ENCODE data around the gene ME2.
"Not testable (repeated sequence)": the region's sequence is repeated elsewhere in the genome, so short reads cannot be mapped to it uniquely, and the experiment has no call there.

ME2 gene

DNA sequence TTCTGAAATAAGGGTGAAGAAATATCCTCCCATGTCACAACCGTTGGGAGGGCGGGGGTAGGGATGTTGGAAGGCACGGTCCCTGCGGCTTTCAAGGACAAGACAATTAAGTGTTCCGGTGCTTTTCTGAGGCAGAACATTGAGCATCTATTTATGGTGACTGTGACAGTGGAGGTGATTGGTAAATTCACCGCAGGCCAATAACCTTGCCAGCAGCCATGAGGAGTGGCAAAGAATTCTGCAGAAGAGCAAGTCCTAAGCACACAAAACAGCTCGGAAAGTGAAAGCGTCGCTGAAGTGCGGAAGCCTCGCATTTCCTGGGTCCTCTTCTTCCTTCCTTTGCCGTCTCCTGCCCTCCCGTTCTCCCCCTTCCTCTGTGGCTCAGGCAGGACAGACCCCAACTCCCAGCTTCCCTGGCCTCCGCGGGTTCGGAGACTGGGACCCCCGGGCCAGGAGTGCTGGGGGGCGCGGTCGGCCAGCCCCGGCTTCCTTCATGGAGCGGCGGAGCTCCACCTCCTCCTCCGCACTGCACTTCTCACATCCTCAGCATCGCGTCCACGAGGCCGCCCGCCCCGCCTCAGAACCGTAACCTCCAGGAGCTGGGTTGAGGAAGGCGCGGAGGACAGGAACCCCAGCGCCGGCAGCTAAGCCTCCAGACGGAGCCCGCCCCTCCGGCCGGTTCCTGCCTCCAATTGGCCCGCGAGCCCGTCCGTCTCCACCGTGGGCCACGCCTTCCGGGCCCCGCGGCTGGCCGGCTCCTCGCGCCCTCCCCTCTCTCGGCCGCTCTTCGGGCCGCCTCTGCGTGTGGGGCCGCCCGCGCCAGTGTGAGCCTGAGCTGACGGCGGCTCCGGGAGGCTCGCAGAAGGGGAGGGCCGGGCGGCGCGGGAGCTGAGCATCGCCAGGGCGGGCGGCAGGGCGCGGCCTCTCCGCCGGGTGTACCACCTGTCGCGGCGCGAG lies at the start of gene ME2:
Gene ME2, plus strand, starts transcription at position 774 of the 957 bp plus-strand sequence. CDS start 16,703 bp downstream, outside the sequence.
- peak; percentile 89 for DNase-seq (ENCODE audit: extremely low spot score)

DNA sequence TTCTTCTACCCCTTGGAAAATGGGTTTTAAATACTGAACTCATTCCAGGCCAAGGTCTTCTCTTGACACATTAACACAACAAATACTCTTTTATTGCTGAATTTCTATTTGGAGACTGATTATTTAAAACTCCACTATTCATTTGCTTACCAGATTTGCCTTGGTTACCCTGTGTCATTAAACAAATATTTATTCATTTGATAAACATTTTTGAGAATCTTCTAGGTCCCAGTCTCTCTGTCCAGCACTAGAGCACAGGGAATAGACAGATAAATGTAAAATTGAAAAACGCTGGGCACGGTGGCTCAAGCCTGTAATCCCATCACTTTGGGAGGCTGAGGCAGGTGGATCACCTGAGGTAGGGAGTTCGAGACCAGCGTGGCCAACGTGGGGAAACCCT lies 49.3 kb upstream of the ME2 start:
- ChIA-PET CTCF (no interaction called here), POLR2A (no interaction called here)
- no peak for DNase-seq (ENCODE audit: extremely low spot score)
- TF ChIP-seq ZNF384 (IDR thresholded peaks at IDR 0.05): no peak
- TF ChIP-seq HDGF (IDR thresholded peaks at IDR 0.05; ENCODE audit: borderline replicate concordance): no peak
- no peak for TF ChIP-seq FOXA1 (IDR thresholded peaks at IDR 0.05)
- TF ChIP-seq SUZ12 (IDR thresholded peaks at IDR 0.05): no peak
- no peak for TF ChIP-seq SP1 (IDR thresholded peaks at IDR 0.05)
- TF ChIP-seq, protein P1, sequence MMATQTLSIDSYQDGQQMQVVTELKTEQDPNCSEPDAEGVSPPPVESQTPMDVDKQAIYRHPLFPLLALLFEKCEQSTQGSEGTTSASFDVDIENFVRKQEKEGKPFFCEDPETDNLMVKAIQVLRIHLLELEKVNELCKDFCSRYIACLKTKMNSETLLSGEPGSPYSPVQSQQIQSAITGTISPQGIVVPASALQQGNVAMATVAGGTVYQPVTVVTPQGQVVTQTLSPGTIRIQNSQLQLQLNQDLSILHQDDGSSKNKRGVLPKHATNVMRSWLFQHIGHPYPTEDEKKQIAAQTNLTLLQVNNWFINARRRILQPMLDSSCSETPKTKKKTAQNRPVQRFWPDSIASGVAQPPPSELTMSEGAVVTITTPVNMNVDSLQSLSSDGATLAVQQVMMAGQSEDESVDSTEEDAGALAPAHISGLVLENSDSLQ (IDR thresholded peaks at IDR 0.05): no peak
- TF ChIP-seq L3MBTL2 (conservative IDR thresholded peaks at IDR 0.05): no peak
- no peak for TF ChIP-seq FOXK2 (IDR thresholded peaks at IDR 0.05)
- no peak for TF ChIP-seq LEF1 (IDR thresholded peaks at IDR 0.05; ENCODE audit: borderline replicate concordance)
- TF ChIP-seq TARDBP (IDR thresholded peaks at IDR 0.05): no peak
- TF ChIP-seq CTBP1 (IDR thresholded peaks at IDR 0.05; ENCODE audit: borderline replicate concordance): no peak
- TF ChIP-seq FOXM1 (IDR thresholded peaks at IDR 0.05; ENCODE audit: borderline replicate concordance): no peak
- TF ChIP-seq BHLHE40 (IDR thresholded peaks at IDR 0.05; ENCODE audit: borderline replicate concordance): no peak
- no peak for TF ChIP-seq ARNT (IDR thresholded peaks at IDR 0.05)
- no peak for TF ChIP-seq NFRKB (IDR thresholded peaks at IDR 0.05)

More for the DNA sequence above, at the start of gene ME2:
- POLR2A ChIA-PET: interaction anchor here (0.7 to 1.5 kb wide), 13 partner anchors 9 to 151 kb away, joined by 3 to 16 read pairs (median 4); partner anchors contain the start of genes ELAC1 and SMAD4
- no peak for TF ChIP-seq FOXA1 (IDR thresholded peaks at IDR 0.05)
- TF ChIP-seq, protein P1 (IDR thresholded peaks at IDR 0.05): peak; percentile 98
- CTCF ChIA-PET: no interaction called here

DNA sequence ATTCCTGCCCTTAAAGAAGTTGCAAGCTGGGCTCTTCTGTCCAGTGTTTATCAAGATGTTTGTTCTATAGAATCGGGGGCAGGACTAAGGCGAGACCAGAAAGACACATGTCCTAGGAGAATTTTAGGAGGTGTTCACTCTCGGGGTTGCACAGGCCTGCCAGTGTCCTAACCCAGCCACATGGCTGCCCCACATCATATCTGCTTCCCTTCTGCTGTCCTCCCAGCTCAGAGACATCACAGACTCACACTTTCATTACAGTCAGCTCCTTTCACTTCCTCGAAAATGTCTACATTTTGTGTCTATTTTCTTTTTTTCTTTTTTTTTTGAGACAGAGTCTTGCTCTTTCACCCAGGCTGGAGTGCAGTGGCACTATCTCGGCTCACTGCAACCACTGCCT lies 48.4 kb upstream of the ME2 start:
- no peak for DNase-seq (ENCODE audit: extremely low spot score)
- POLR2A ChIA-PET: no interaction called here
- CTCF ChIA-PET: interaction anchor here (0.6 kb wide), 1 partner anchor 45 kb away, joined by 4 read pairs; no protein-coding TSS in a partner anchor
- TF ChIP-seq, protein P1 (IDR thresholded peaks at IDR 0.05): no peak
- TF ChIP-seq ELF4 (IDR thresholded peaks at IDR 0.05): no peak
- no peak for TF ChIP-seq FOXA1 (IDR thresholded peaks at IDR 0.05)
- no peak for TF ChIP-seq LEF1 (IDR thresholded peaks at IDR 0.05; ENCODE audit: borderline replicate concordance)
- no peak for TF ChIP-seq ARNT (IDR thresholded peaks at IDR 0.05)
- TF ChIP-seq HDGF (IDR thresholded peaks at IDR 0.05; ENCODE audit: borderline replicate concordance): no peak
- no peak for TF ChIP-seq ZNF384 (IDR thresholded peaks at IDR 0.05)
- no peak for TF ChIP-seq FOXK2 (IDR thresholded peaks at IDR 0.05)
- TF ChIP-seq SP1 (IDR thresholded peaks at IDR 0.05): no peak
- TF ChIP-seq CTBP1 (IDR thresholded peaks at IDR 0.05; ENCODE audit: borderline replicate concordance): no peak
- TF ChIP-seq BHLHE40 (IDR thresholded peaks at IDR 0.05; ENCODE audit: borderline replicate concordance): no peak
- no peak for TF ChIP-seq L3MBTL2 (conservative IDR thresholded peaks at IDR 0.05)
- TF ChIP-seq FOXM1 (IDR thresholded peaks at IDR 0.05; ENCODE audit: borderline replicate concordance): no peak
- TF ChIP-seq NFRKB (IDR thresholded peaks at IDR 0.05): no peak
- TF ChIP-seq TARDBP (IDR thresholded peaks at IDR 0.05): no peak
- TF ChIP-seq SUZ12 (IDR thresholded peaks at IDR 0.05): no peak

DNA sequence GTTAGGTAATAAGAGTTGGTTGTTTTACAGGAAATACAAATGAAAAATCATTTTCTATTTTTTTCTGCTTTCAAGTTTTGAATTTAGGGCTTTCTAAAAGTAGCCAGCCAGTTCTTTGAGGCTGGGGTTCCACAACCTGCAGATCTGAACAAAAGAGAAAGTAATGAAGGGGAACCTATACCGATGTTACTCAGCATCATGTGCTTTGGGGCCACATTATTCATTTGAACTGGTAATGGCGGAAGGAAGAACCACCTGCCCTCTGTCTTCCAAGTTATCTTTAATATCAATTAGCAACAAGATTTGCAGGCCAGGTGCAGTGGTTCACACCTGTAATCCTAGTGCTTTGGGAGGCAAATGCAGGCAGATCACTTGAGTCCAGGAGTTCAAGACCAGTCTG lies 46.2 kb upstream of the ME2 start:
- TF ChIP-seq ZNF384 (IDR thresholded peaks at IDR 0.05) (no peak), FOXM1 (IDR thresholded peaks at IDR 0.05; ENCODE audit: borderline replicate concordance) (no peak), LEF1 (IDR thresholded peaks at IDR 0.05; ENCODE audit: borderline replicate concordance) (no peak), NFRKB (IDR thresholded peaks at IDR 0.05) (no peak), FOXA1 (IDR thresholded peaks at IDR 0.05) (no peak), CTBP1 (IDR thresholded peaks at IDR 0.05; ENCODE audit: borderline replicate concordance) (no peak), HDGF (IDR thresholded peaks at IDR 0.05; ENCODE audit: borderline replicate concordance) (no peak), ELF4 (IDR thresholded peaks at IDR 0.05) (no peak), SP1 (IDR thresholded peaks at IDR 0.05) (no peak), ARNT (IDR thresholded peaks at IDR 0.05) (no peak), FOXK2 (IDR thresholded peaks at IDR 0.05) (no peak), L3MBTL2 (conservative IDR thresholded peaks at IDR 0.05) (no peak)
- TF ChIP-seq, protein P1 (IDR thresholded peaks at IDR 0.05): no peak
- POLR2A ChIA-PET: no interaction called here
- DNase-seq (ENCODE audit: extremely low spot score): no peak
- CTCF ChIA-PET: no interaction called here

DNA sequence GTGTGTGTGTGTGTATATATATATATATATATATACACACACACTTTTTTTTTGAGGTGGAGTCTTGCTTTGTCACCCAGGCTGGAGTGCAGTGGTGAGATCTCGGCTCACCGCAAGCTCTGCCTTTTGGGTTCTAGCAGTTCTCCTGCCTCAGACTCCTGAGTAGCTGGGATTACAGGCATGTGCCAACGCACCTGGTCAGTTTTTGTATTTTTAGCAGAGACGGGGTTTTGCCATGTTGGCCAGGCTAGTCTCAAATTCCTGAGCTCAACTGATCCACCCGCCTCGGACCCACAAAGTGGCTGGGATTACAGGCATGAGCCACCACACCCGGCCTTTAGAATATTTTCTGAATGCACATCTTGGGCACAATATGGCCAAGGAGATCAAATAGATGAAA lies 45.4 kb upstream of the ME2 start:
- DNase-seq (ENCODE audit: extremely low spot score); POLR2A ChIA-PET: not testable (repeated sequence)
- CTCF ChIA-PET: interaction anchor here (1.1 kb wide), 1 partner anchor 13 kb away, joined by 3 read pairs; no protein-coding TSS in a partner anchor

Data from HEK293T (cell line).